Skin of body (tissue), 2 donors: ENCODE measurements around the gene CPM. TPM values are rescaled to one million over a fixed set of nuclear protein-coding genes. Genes with fewer than 3 reads are reported as not detected.
"Not testable (repeated sequence)": the region's sequence is repeated elsewhere in the genome, so short reads cannot be mapped to it uniquely, and the experiment has no call there.

Experiments
- DNase-seq: peaks from one replicate; lab custom pipeline; 2025; lab: John Stamatoyannopoulos, UW
- total RNA-seq: library from RNA; depleted of rRNA; stranded (reverse); fragments of >200 nt; gene quantifications from one replicate; pipeline ENCODE4 v1.2.3, GENCODE V29; 2014

Gene CPM
- total RNA-seq, 1 donor from 2014 or later = 20.5 TPM

- DNase-seq = no peak
These were observed 101.7 kb downstream of the CPM start for GRCh38 chr12:68831272-68831671.

- DNase-seq = no peak
These were observed 104.3 kb downstream of the CPM start for GRCh38 chr12:68828672-68829068.

GRCh38 chr12:68827895-68828671, 104.9 kb downstream of the CPM start:
- DNase-seq = no peak

GRCh38 chr12:68825569-68826217, 107.3 kb downstream of the CPM start:
- DNase-seq = no peak

- no peak for DNase-seq
These were observed 108.2 kb downstream of the CPM start for GRCh38 chr12:68824597-68825250.

GRCh38 chr12:68824131-68824530, 108.8 kb downstream of the CPM start:
- no peak for DNase-seq

- DNase-seq = no peak
These were observed 109.3 kb downstream of the CPM start for GRCh38 chr12:68823696-68824095.

GRCh38 chr12:68821357-68822188, 111.4 kb downstream of the CPM start:
- DNase-seq = no peak

- DNase-seq = not testable (repeated sequence)
These were observed 113.5 kb downstream of the CPM start for GRCh38 chr12:68819481-68819880.

GRCh38 chr12:68815928-68816800, 116.8 kb downstream of the CPM start:
- no peak for DNase-seq

- DNase-seq = no peak
These were observed 117.6 kb downstream of the CPM start for GRCh38 chr12:68815232-68815927.

- DNase-seq = no peak
These were observed 118.3 kb downstream of the CPM start for GRCh38 chr12:68814490-68815231.

- no peak for DNase-seq
These were observed 119.8 kb downstream of the CPM start for GRCh38 chr12:68813242-68813593.

- no peak for DNase-seq
These were observed 120.3 kb downstream of the CPM start for GRCh38 chr12:68812553-68813241.

- not testable (repeated sequence) for DNase-seq
These were observed 121.4 kb downstream of the CPM start for GRCh38 chr12:68811573-68811972.

- DNase-seq = not testable (repeated sequence)
These were observed 123.0 kb downstream of the CPM start for GRCh38 chr12:68810027-68810389.

- DNase-seq = peak; percentile 62
These were observed 123.6 kb downstream of the CPM start for GRCh38 chr12:68809190-68810026.
